GM19455 (cell line): ENCODE results near the gene HSPG2.
"Not testable (repeated sequence)": the region's sequence is repeated elsewhere in the genome, so short reads cannot be mapped to it uniquely, and the experiment has no call there.

Source experiments
- ATAC-seq: cut with Tn5 transposase; IDR thresholded peaks from one replicate; pipeline ENCODE4 v1.9.1; 2021; ENCODE audit not compliant: unreplicated experiment

The HSPG2 gene

GRCh38 chr1:21914880-21915640, 22.1 kb downstream of the HSPG2 start:
- no peak for ATAC-seq

GRCh38 chr1:21914450-21914849, 22.7 kb downstream of the HSPG2 start:
- no peak for ATAC-seq

GRCh38 chr1:21913763-21914162, 23.3 kb downstream of the HSPG2 start:
- no peak for ATAC-seq

- ATAC-seq, result no peak
These were observed 23.9 kb downstream of the HSPG2 start for GRCh38 chr1:21913258-21913657.

- ATAC-seq, result no peak
These were observed 24.9 kb downstream of the HSPG2 start for GRCh38 chr1:21912038-21912758.

GRCh38 chr1:21911205-21912001, 25.7 kb downstream of the HSPG2 start:
- ATAC-seq, result no peak

GRCh38 chr1:21910558-21911204, 26.4 kb downstream of the HSPG2 start:
- ATAC-seq, result no peak

- no peak for ATAC-seq
These were observed 27.2 kb downstream of the HSPG2 start for GRCh38 chr1:21909787-21910503.

GRCh38 chr1:21909286-21909759, 27.8 kb downstream of the HSPG2 start:
- ATAC-seq, result no peak

- not testable (repeated sequence) for ATAC-seq
These were observed 29.2 kb downstream of the HSPG2 start for GRCh38 chr1:21907737-21908534.

- no peak for ATAC-seq
These were observed 30.1 kb downstream of the HSPG2 start for GRCh38 chr1:21907079-21907418.

- ATAC-seq, result no peak
These were observed 30.7 kb downstream of the HSPG2 start for GRCh38 chr1:21906173-21907078.

- no peak for ATAC-seq
These were observed 32.2 kb downstream of the HSPG2 start for GRCh38 chr1:21904704-21905520.

GRCh38 chr1:21904454-21904703, 32.7 kb downstream of the HSPG2 start:
- ATAC-seq, result no peak

GRCh38 chr1:21903638-21904453, 33.3 kb downstream of the HSPG2 start:
- no peak for ATAC-seq

- no peak for ATAC-seq
These were observed 34.8 kb downstream of the HSPG2 start for GRCh38 chr1:21902026-21903012.
